ENCODE measurements around the gene ESPNL.

Gene ESPNL

GRCh38 chr2:238098901-238099713 is 1.0 kb upstream of the ESPNL start:
- no peak for DNase-seq (ENCODE audit: low read depth in 3 of 3)

GRCh38 chr2:238099714-238100048 is 459 bp upstream of the ESPNL start:
- no peak for DNase-seq (ENCODE audit: low read depth in 3 of 3)

GRCh38 chr2:238100821-238101771 is 956 bp downstream of the ESPNL start:
- no peak for DNase-seq (ENCODE audit: low read depth in 3 of 3)

- DNase-seq (ENCODE audit: low read depth in 3 of 3): no peak
Observed at GRCh38 chr2:238101891-238102841, 2.0 kb downstream of the ESPNL start.

GRCh38 chr2:238102865-238103264 is 2.7 kb downstream of the ESPNL start:
- DNase-seq (ENCODE audit: low read depth in 3 of 3): no peak

- DNase-seq (ENCODE audit: low read depth in 3 of 3): no peak
Observed at GRCh38 chr2:238103465-238104225, 3.5 kb downstream of the ESPNL start.

GRCh38 chr2:238104226-238104690 is 4.1 kb downstream of the ESPNL start:
- DNase-seq (ENCODE audit: low read depth in 3 of 3): no peak

- DNase-seq (ENCODE audit: low read depth in 3 of 3): no peak
Observed at GRCh38 chr2:238104691-238105371, 4.7 kb downstream of the ESPNL start.

- no peak for DNase-seq (ENCODE audit: low read depth in 3 of 3)
Observed at GRCh38 chr2:238105506-238106338, 5.6 kb downstream of the ESPNL start.

- no peak for DNase-seq (ENCODE audit: low read depth in 3 of 3)
Observed at GRCh38 chr2:238106339-238106697, 6.2 kb downstream of the ESPNL start.

- no peak for DNase-seq (ENCODE audit: low read depth in 3 of 3)
Observed at GRCh38 chr2:238106698-238107524, 6.8 kb downstream of the ESPNL start.

- DNase-seq (ENCODE audit: low read depth in 3 of 3): no peak
Observed at GRCh38 chr2:238107525-238108422, 7.6 kb downstream of the ESPNL start.

- no peak for DNase-seq (ENCODE audit: low read depth in 3 of 3)
Observed at GRCh38 chr2:238108423-238109183, 8.5 kb downstream of the ESPNL start.

- DNase-seq (ENCODE audit: low read depth in 3 of 3): no peak
Observed at GRCh38 chr2:238113611-238114010, 13.5 kb downstream of the ESPNL start.

- no peak for DNase-seq (ENCODE audit: low read depth in 3 of 3)
Observed at GRCh38 chr2:238114331-238114841, 14.2 kb downstream of the ESPNL start.

GRCh38 chr2:238114851-238115660 is 14.9 kb downstream of the ESPNL start:
- no peak for DNase-seq (ENCODE audit: low read depth in 3 of 3)

All from stimulated activated CD4-positive, alpha-beta T cell treated with anti-CD3 and anti-CD28 coated beads, TNF-alpha, amount 100 ng/mL, for 4 hours (primary cell).